Hepatocyte (in vitro differentiated cells): ENCODE results near the gene ARL6.

Experiments used
- EZH2 ChIP-seq: fragments of 200-600 bp; sonication (generic); IDR thresholded peaks from 2 replicates; pipeline ENCODE4 v1.6.1; 2016; ENCODE audit warnings: antibody characterized with exemption, mild to moderate bottlenecking, borderline replicate concordance
- EZH2phosphoT487 ChIP-seq: fragments of 200-600 bp; sonication (generic); IDR thresholded peaks from one replicate; pipeline ENCODE4 v1.6.1; 2018; ENCODE audit warnings: antibody characterized with exemption, mild to moderate bottlenecking, low read depth, moderate library complexity; ENCODE audit not compliant: unreplicated experiment, severe bottlenecking
- TF ChIP-seq, protein P1 (sequence below): fragments of 200-600 bp; sonication (generic); IDR thresholded peaks from 2 replicates; pipeline ENCODE4 v1.5.1; 2016; ENCODE audit warnings: antibody characterized with exemption, mild to moderate bottlenecking; ENCODE audit not compliant: poor library complexity

DNA sequence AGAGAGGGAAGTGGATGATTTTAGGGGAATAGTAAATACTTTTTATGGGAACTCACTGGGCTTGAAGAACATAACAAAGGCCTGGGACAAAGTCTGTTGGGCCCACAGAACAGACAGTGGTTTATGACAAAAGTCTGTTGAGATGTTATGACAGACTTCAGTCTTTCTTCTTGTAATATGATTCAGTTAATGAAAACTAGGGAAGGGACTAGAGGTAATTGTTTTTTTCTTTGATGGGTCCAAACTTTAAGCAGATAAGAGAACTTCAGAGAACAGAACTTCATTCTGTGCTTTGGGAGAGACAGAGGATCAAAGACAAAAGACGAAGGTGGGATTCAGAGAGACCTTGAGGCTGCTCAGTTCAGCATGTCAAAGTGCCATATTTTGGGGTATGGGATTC, 66.6 kb downstream of the ARL6 start:
- TF ChIP-seq EZH2phosphoT487 (no peak), EZH2 (no peak)
- TF ChIP-seq, protein P1, sequence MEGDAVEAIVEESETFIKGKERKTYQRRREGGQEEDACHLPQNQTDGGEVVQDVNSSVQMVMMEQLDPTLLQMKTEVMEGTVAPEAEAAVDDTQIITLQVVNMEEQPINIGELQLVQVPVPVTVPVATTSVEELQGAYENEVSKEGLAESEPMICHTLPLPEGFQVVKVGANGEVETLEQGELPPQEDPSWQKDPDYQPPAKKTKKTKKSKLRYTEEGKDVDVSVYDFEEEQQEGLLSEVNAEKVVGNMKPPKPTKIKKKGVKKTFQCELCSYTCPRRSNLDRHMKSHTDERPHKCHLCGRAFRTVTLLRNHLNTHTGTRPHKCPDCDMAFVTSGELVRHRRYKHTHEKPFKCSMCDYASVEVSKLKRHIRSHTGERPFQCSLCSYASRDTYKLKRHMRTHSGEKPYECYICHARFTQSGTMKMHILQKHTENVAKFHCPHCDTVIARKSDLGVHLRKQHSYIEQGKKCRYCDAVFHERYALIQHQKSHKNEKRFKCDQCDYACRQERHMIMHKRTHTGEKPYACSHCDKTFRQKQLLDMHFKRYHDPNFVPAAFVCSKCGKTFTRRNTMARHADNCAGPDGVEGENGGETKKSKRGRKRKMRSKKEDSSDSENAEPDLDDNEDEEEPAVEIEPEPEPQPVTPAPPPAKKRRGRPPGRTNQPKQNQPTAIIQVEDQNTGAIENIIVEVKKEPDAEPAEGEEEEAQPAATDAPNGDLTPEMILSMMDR, result no peak
